ENCODE data around the gene XPO5. TPM values are rescaled to one million over a fixed set of nuclear protein-coding genes. Genes with fewer than 3 reads are reported as not detected.
"Not testable (repeated sequence)": the region's sequence is repeated elsewhere in the genome, so short reads cannot be mapped to it uniquely, and the experiment has no call there.

XPO5 gene
- total RNA-seq, 1 experiment from 2014 or later, result 114 TPM

- no peaks in the 10 kb centered on the region for H3K79me1 ChIP-seq (ENCODE audit: insufficient read depth, low read depth, low read length, poor library complexity, severe bottlenecking)
- no peak overlapping the region for H2AFZ ChIP-seq (ENCODE audit: low read length)
- Mint-ChIP-seq H3K27me3 (ENCODE audit: low read depth) (no peaks in the 10 kb centered on the region), H3K27ac (no peak overlapping the region), H3K36me3 (ENCODE audit: insufficient read depth in 1 of 3, low read depth in 3 of 3) (peaks cover 43 to 93% (median 79%) of the 10 kb centered on the region in 3 experiments), H3K4me1 (no peaks in the 10 kb centered on the region), H3K4me3 (no peak overlapping the region), H3K9me3 (no peaks in the 10 kb centered on the region)
- H3K23me2 ChIP-seq (ENCODE audit: insufficient read length, low read depth, low read length, poor library complexity, severe bottlenecking), result no peaks in the 10 kb centered on the region
- H3K9ac ChIP-seq (ENCODE audit: extremely low read depth, insufficient read length, low read length), result no peak overlapping the region
- no peak overlapping the region for H3K23ac ChIP-seq (ENCODE audit: insufficient read length, low read depth, low read length)
- no peak for TF ChIP-seq CTCF (conservative IDR thresholded peaks at IDR 0.05)
- H3K4ac ChIP-seq (ENCODE audit: low read depth, low read length), result no peak overlapping the region
- H4K5ac ChIP-seq (ENCODE audit: insufficient read length, low read depth, low read length), result no peak overlapping the region
- no peak overlapping the region for H2BK5ac ChIP-seq (ENCODE audit: insufficient read length, low read length)
- no peak overlapping the region for H3K56ac ChIP-seq (ENCODE audit: insufficient read length, low read depth, low read length)
- no peak overlapping the region for H4K8ac ChIP-seq (replicated peaks; ENCODE audit: insufficient read length, low read depth, low read length)
- H2BK15ac ChIP-seq (ENCODE audit: low read depth, low read length), result no peak overlapping the region
- H3T11ph ChIP-seq (ENCODE audit: low read length), result no peak overlapping the region
- no peaks in the 10 kb centered on the region for H3K79me2 ChIP-seq (ENCODE audit: insufficient read depth, low read length)
- DNase-seq, result no peak
- H3K4me2 ChIP-seq (ENCODE audit: insufficient read depth, insufficient read length, low read length), result no peak overlapping the region
- no peak overlapping the region for H3K14ac ChIP-seq (ENCODE audit: insufficient read depth, low read length)
- H3K9me3 ChIP-seq (ENCODE audit: control insufficient read depth, low read depth, low read length), result no peaks in the 10 kb centered on the region
- no peak overlapping the region for H2BK20ac ChIP-seq (ENCODE audit: low read depth, low read length, poor library complexity, severe bottlenecking)
- H2AK5ac ChIP-seq (ENCODE audit: insufficient read length, low read length), result no peak overlapping the region
- no peak overlapping the region for H2BK12ac ChIP-seq (ENCODE audit: insufficient read length, low read depth, low read length)
- H2BK120ac ChIP-seq (ENCODE audit: low read depth, low read length, poor library complexity, severe bottlenecking), result no peak overlapping the region
- no peaks in the 10 kb centered on the region for H4K20me1 ChIP-seq (ENCODE audit: control insufficient read depth, insufficient read depth, insufficient read length)
- no peaks in the 10 kb centered on the region for H3K4me1 ChIP-seq (ENCODE audit: insufficient read depth, low read length)
- no peaks in the 10 kb centered on the region for H3K27me3 ChIP-seq (ENCODE audit: insufficient read depth, low read length)
- H3K27ac ChIP-seq (ENCODE audit: insufficient read length, low read depth, low read length), result no peak overlapping the region
- H4K91ac ChIP-seq (ENCODE audit: insufficient read length, low read depth, low read length), result no peak overlapping the region
- H3K18ac ChIP-seq (ENCODE audit: insufficient read length, low read depth, low read length), result no peak overlapping the region
Observed at GRCh38 chr6:43559328-43559727, 16.5 kb downstream of the XPO5 start.

GRCh38 chr6:43557620-43558019 is 18.2 kb downstream of the XPO5 start:
- H3K23me2 ChIP-seq (ENCODE audit: insufficient read length, low read depth, low read length, poor library complexity, severe bottlenecking); H4K20me1 ChIP-seq (ENCODE audit: control insufficient read depth, insufficient read depth, insufficient read length); H3K4me3 Mint-ChIP-seq; H3K27ac Mint-ChIP-seq; H3K56ac ChIP-seq (ENCODE audit: insufficient read length, low read depth, low read length); H3T11ph ChIP-seq (ENCODE audit: low read length); H3K4me1 Mint-ChIP-seq; DNase-seq; H4K8ac ChIP-seq (replicated peaks; ENCODE audit: insufficient read length, low read depth, low read length); H4K91ac ChIP-seq (ENCODE audit: insufficient read length, low read depth, low read length); H3K4me2 ChIP-seq (ENCODE audit: insufficient read depth, insufficient read length, low read length); H4K5ac ChIP-seq (ENCODE audit: insufficient read length, low read depth, low read length); H3K18ac ChIP-seq (ENCODE audit: insufficient read length, low read depth, low read length); H3K23ac ChIP-seq (ENCODE audit: insufficient read length, low read depth, low read length); H3K79me1 ChIP-seq (ENCODE audit: insufficient read depth, low read depth, low read length, poor library complexity, severe bottlenecking); H2BK5ac ChIP-seq (ENCODE audit: insufficient read length, low read length); H3K9me3 ChIP-seq (ENCODE audit: control insufficient read depth, low read depth, low read length); H3K79me2 ChIP-seq (ENCODE audit: insufficient read depth, low read length); H3K27ac ChIP-seq (ENCODE audit: insufficient read length, low read depth, low read length); H2BK20ac ChIP-seq (ENCODE audit: low read depth, low read length, poor library complexity, severe bottlenecking); H2BK15ac ChIP-seq (ENCODE audit: low read depth, low read length); H3K4ac ChIP-seq (ENCODE audit: low read depth, low read length); H3K9me3 Mint-ChIP-seq; H3K9ac ChIP-seq (ENCODE audit: extremely low read depth, insufficient read length, low read length); H3K27me3 ChIP-seq (ENCODE audit: insufficient read depth, low read length); H3K4me1 ChIP-seq (ENCODE audit: insufficient read depth, low read length); H2BK120ac ChIP-seq (ENCODE audit: low read depth, low read length, poor library complexity, severe bottlenecking); H2BK12ac ChIP-seq (ENCODE audit: insufficient read length, low read depth, low read length); H2AK5ac ChIP-seq (ENCODE audit: insufficient read length, low read length); H2AFZ ChIP-seq (ENCODE audit: low read length); H3K14ac ChIP-seq (ENCODE audit: insufficient read depth, low read length); H3K27me3 Mint-ChIP-seq (ENCODE audit: low read depth): not testable (repeated sequence)
- no CpG with 5 or more reads among the region's 7 CpGs for WGBS (ENCODE audit: extremely low coverage, insufficient read length, low lambda C conversion rate)
- H3K36me3 Mint-ChIP-seq (ENCODE audit: insufficient read depth in 1 of 3, low read depth in 3 of 3), result peaks cover 48 to 95% (median 83%) of the 10 kb centered on the region in 3 experiments
